Stimulated activated CD4-positive, alpha-beta T cell treated with anti-CD3 and anti-CD28 coated beads, Interleukin-1b, Interleukin-23, amount 100 ng/mL, for 4 hours (primary cell): Measurements from ENCODE around the gene ZNF583.

ENCODE experiments used
- DNase-seq, 2 donors: peaks; one replicate each; pipeline ENCODE4 v3.0.0-alpha.2; 2020; ENCODE audit warnings: low read depth in 2 of 2

Gene ZNF583

GRCh38 chr19:56474308-56474707 lies 70.2 kb downstream of the ZNF583 start:
- no peak for DNase-seq

- no peak for DNase-seq
These were observed 72.0 kb downstream of the ZNF583 start for GRCh38 chr19:56476093-56476492.
